Loucy (cell line): ENCODE results near the gene ADIPOR2.
A peak's percentile ranks its signal among the peaks of the same experiment; 100 is the strongest.

Source experiments
- H2AFZ ChIP-seq: fragments of 200-600 bp; sonication (generic); 2 replicates; pipeline ENCODE4 v1.6.0; 2016; ENCODE audit warnings: antibody characterized with exemption, mild to moderate bottlenecking, low read length, moderate library complexity
- H3F3A ChIP-seq: fragments of 200-600 bp; 2 replicates; pipeline ENCODE4 v1.6.0; 2016; ENCODE audit warnings: antibody characterized with exemption, low read depth, mild to moderate bottlenecking
- H3K27me3 ChIP-seq: fragments of 200-600 bp; sonication (generic); 2 replicates; pipeline ENCODE4 v1.6.1; 2014; ENCODE audit warnings: low read length, mild to moderate bottlenecking; ENCODE audit not compliant: insufficient read depth, poor library complexity, severe bottlenecking
- H3K36me3 ChIP-seq: fragments of 200-600 bp; sonication (generic); 2 replicates; pipeline ENCODE4 v1.6.1; 2016; ENCODE audit warnings: low read length; ENCODE audit not compliant: insufficient read depth
- H3K4me1 ChIP-seq: fragments of 200-600 bp; sonication (generic); 2 replicates; pipeline ENCODE4 v1.5.1; 2014; ENCODE audit warnings: low read length, mild to moderate bottlenecking; ENCODE audit not compliant: insufficient read depth, poor library complexity, severe bottlenecking
- H3K4me2 ChIP-seq: fragments of 200-600 bp; sonication (generic); 2 replicates; pipeline ENCODE4 v1.6.0; 2014; ENCODE audit warnings: antibody characterized with exemption, low read length, low read depth, mild to moderate bottlenecking; ENCODE audit not compliant: poor library complexity, severe bottlenecking
- H3K4me3 ChIP-seq: fragments of 200-600 bp; sonication (generic); 2 replicates; pipeline ENCODE4 v1.5.1; 2014; ENCODE audit warnings: low read length, mild to moderate bottlenecking, mixed read lengths; ENCODE audit not compliant: poor library complexity, severe bottlenecking
- H3K79me2 ChIP-seq: fragments of 200-600 bp; sonication (generic); 2 replicates; pipeline ENCODE4 v1.6.1; 2014; ENCODE audit warnings: low read length; ENCODE audit not compliant: insufficient read depth
- H3K9ac ChIP-seq: fragments of 200-600 bp; sonication (generic); 2 replicates; pipeline ENCODE4 v1.6.0; 2014; ENCODE audit warnings: mild to moderate bottlenecking, low read depth, low read length, moderate library complexity; ENCODE audit not compliant: poor library complexity, severe bottlenecking
- H3K9me2 ChIP-seq: fragments of 200-600 bp; sonication (generic); replicated peaks from 2 replicates; pipeline ENCODE4 v1.6.1; 2016; ENCODE audit warnings: low read depth, low read length, mixed read lengths
- H3K9me3 ChIP-seq: fragments of 200-600 bp; sonication (generic); 2 replicates; pipeline ENCODE4 v1.6.1; 2014; ENCODE audit warnings: mild to moderate bottlenecking, antibody characterized with exemption, low read length, low read depth; ENCODE audit not compliant: insufficient read depth
- H4K20me1 ChIP-seq: fragments of 200-600 bp; sonication (generic); 2 replicates; pipeline ENCODE4 v1.6.0; 2014; ENCODE audit warnings: antibody characterized with exemption, low read length, mild to moderate bottlenecking; ENCODE audit not compliant: insufficient read depth, poor library complexity, severe bottlenecking
- CTCF ChIP-seq: fragments of 200-600 bp; sonication (generic); conservative IDR thresholded peaks from 2 replicates; pipeline ENCODE4 v1.5.1; 2014; ENCODE audit warnings: mild to moderate bottlenecking, antibody characterized with exemption, low read length
- EZH2phosphoT487 ChIP-seq: fragments of 200-600 bp; IDR thresholded peaks from 2 replicates; pipeline ENCODE4 v1.6.1; 2018; ENCODE audit warnings: antibody characterized with exemption, mild to moderate bottlenecking, moderate library complexity, borderline replicate concordance

Gene ADIPOR2

GRCh38 chr12:1661553-1662335, 29.1 kb upstream of the ADIPOR2 start:
- Histone ChIP-seq H3K27me3 (no peaks in the 10 kb centered on the region), H3K4me1 (peaks cover 15% of the 10 kb centered on the region), H3K9ac (peak overlapping the region; percentile 54), H3K9me2 (no peaks in the 10 kb centered on the region), H3F3A (peaks cover 14% of the 10 kb centered on the region; the same call in 1 of the 2 replicates), H3K4me3 (peak overlapping the region; percentile 71), H3K79me2 (no peaks in the 10 kb centered on the region), H2AFZ (peak overlapping the region; percentile 86), H3K36me3 (no peaks in the 10 kb centered on the region), H3K9me3 (no peaks in the 10 kb centered on the region), H3K4me2 (peak overlapping the region; percentile 67), H4K20me1 (no peaks in the 10 kb centered on the region)
- TF ChIP-seq CTCF (no peak), EZH2phosphoT487 (no peak)

GRCh38 chr12:1662761-1663439, 28.0 kb upstream of the ADIPOR2 start:
- H3K9me3 ChIP-seq: no peaks in the 10 kb centered on the region
- no peak for TF ChIP-seq CTCF
- TF ChIP-seq EZH2phosphoT487: no peak
- H3K4me3 ChIP-seq: no peak overlapping the region
- H4K20me1 ChIP-seq: no peaks in the 10 kb centered on the region
- H3K9me2 ChIP-seq: no peaks in the 10 kb centered on the region
- no peaks in the 10 kb centered on the region for H3K79me2 ChIP-seq
- H3K36me3 ChIP-seq: no peaks in the 10 kb centered on the region
- peaks cover 27% of the 10 kb centered on the region for H3K4me1 ChIP-seq
- no peak overlapping the region for H3K4me2 ChIP-seq
- H2AFZ ChIP-seq: no peak overlapping the region
- peaks cover 14% of the 10 kb centered on the region; the same call in 1 of the 2 replicates for H3F3A ChIP-seq
- H3K27me3 ChIP-seq: no peaks in the 10 kb centered on the region
- H3K9ac ChIP-seq: no peak overlapping the region

- no peaks in the 10 kb centered on the region for H3K9me3 ChIP-seq
- no peaks in the 10 kb centered on the region for H4K20me1 ChIP-seq
- H3K4me2 ChIP-seq: no peak overlapping the region
- H3K9me2 ChIP-seq: no peaks in the 10 kb centered on the region
- H3K27me3 ChIP-seq: no peaks in the 10 kb centered on the region
- no peaks in the 10 kb centered on the region for H3K79me2 ChIP-seq
- peaks cover 13% of the 10 kb centered on the region for H3F3A ChIP-seq
- H3K36me3 ChIP-seq: no peaks in the 10 kb centered on the region
- H3K9ac ChIP-seq: no peak overlapping the region
- H3K4me1 ChIP-seq: peaks cover 31% of the 10 kb centered on the region
- no peak overlapping the region for H2AFZ ChIP-seq
- no peak overlapping the region for H3K4me3 ChIP-seq
- TF ChIP-seq EZH2phosphoT487 (no peak), CTCF (no peak)
Observed at GRCh38 chr12:1663440-1664132, 27.3 kb upstream of the ADIPOR2 start.
